ENCODE results near the gene CACNA1D.
A peak's percentile ranks its signal among the peaks of the same experiment; 100 is the strongest.

Gene CACNA1D

GRCh38 chr3:53726643-53727042 is 232.2 kb downstream of the CACNA1D start:
- TF ChIP-seq CTCF (conservative IDR thresholded peaks at IDR 0.05; ENCODE audit: low read depth, low read length), result no peak
- DNase-seq (ENCODE audit: low read depth), result no peak
- H3K4me3 ChIP-seq (ENCODE audit: low read length), result no peak overlapping the region

DNA sequence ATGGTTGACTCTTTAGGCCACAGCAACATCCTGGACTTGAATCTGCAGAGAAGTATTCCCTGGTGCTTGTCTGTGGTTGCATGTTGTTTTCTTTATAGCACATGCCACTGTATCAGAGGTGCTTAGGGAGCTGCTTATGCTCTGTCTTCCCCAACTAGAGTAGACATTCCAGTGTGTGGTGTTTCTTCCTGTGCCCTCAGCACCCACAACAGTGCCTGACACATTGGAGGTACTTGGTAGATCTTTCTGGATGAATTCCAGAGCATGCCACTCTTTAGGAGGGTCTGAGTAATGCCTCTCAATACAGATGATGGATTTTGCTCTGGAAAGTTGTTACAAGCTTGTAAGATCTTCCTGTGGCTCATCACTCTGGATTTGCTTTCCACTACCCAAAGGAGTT is 234.2 kb downstream of the CACNA1D start:
- DNase-seq (ENCODE audit: low read depth), result no peak
- TF ChIP-seq CTCF (conservative IDR thresholded peaks at IDR 0.05; ENCODE audit: low read depth, low read length), result no peak
- H3K4me3 ChIP-seq (ENCODE audit: low read length), result no peak overlapping the region

DNA sequence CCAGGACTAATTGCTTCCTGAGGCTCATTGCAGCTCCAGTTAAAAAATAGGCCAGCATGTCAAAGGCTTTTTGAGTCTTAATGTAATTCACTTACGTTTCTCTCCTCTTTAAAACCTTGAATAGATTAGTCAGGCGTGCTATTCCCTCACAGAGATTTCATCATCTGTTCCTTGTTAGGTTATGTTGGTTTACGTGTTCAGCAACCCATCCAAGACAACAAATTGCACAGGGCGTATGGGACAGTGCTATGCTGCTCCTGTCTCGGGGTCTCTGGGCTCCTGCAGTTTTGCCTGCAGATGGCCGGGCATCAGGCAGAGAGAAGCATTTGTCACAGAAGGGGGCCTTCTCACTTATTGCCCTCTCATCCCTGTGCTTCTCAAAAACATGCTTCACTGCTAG is 234.7 kb downstream of the CACNA1D start:
- no peak for TF ChIP-seq CTCF (conservative IDR thresholded peaks at IDR 0.05; ENCODE audit: low read depth, low read length)
- H3K4me3 ChIP-seq (ENCODE audit: low read length), result no peak overlapping the region
- DNase-seq (ENCODE audit: low read depth), result no peak

GRCh38 chr3:53729618-53730017 is 235.2 kb downstream of the CACNA1D start:
- H3K4me3 ChIP-seq (ENCODE audit: low read length), result no peak overlapping the region
- TF ChIP-seq CTCF (conservative IDR thresholded peaks at IDR 0.05; ENCODE audit: low read depth, low read length), result peak; percentile 15
- DNase-seq (ENCODE audit: low read depth), result no peak

GRCh38 chr3:53730576-53730975 is 236.2 kb downstream of the CACNA1D start:
- DNase-seq (ENCODE audit: low read depth), result no peak
- no peak for TF ChIP-seq CTCF (conservative IDR thresholded peaks at IDR 0.05; ENCODE audit: low read depth, low read length)
- H3K4me3 ChIP-seq (ENCODE audit: low read length), result no peak overlapping the region

- no peak for DNase-seq (ENCODE audit: low read depth)
- H3K4me3 ChIP-seq (ENCODE audit: low read length), result no peak overlapping the region
- no peak for TF ChIP-seq CTCF (conservative IDR thresholded peaks at IDR 0.05; ENCODE audit: low read depth, low read length)
These were observed 237.7 kb downstream of the CACNA1D start for GRCh38 chr3:53731934-53732624.

DNA sequence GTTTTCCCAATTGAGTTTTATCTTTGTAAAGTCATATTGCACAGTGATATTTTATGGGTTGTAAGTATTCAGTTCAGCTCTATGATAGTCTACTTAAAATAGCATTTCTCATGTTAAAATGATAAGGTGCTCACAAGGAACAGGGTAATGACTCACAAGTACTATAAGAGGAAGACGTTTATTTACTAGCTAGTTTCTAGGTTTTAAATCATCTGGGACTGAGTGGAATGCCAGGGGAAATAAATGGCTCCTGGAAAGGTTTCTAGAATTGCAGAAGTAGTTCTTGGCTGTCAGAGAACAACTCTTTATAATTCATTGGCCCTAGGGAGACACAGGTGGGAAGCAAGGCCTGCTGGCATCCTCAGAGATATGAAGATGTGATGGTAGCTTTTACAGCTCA is 239.0 kb downstream of the CACNA1D start:
- no peak for TF ChIP-seq CTCF (conservative IDR thresholded peaks at IDR 0.05; ENCODE audit: low read depth, low read length)
- H3K4me3 ChIP-seq (ENCODE audit: low read length), result no peak overlapping the region
- no peak for DNase-seq (ENCODE audit: low read depth)
